GM12865 (cell line): ENCODE results near the gene FCHSD2.

Experiments
- DNase-seq: peaks from one replicate; pipeline ENCODE4 v3.0.0; 2010; ENCODE audit warnings: low read depth
- H3K4me3 ChIP-seq: 2 replicates; pipeline ENCODE4 v1.5.1; 2011; ENCODE audit warnings: mild to moderate bottlenecking, low read depth, low read length, control low read depth
- CTCF ChIP-seq: IDR thresholded peaks from 2 replicates; pipeline ENCODE4 v1.5.1; 2011; ENCODE audit warnings: low read length, control low read depth, low read depth, inconsistent platforms; ENCODE audit not compliant: insufficient read depth; ENCODE audit errors: missing control alignments

FCHSD2 gene

GRCh38 chr11:72826191-72826941, 315.8 kb downstream of the FCHSD2 start:
- peak; percentile 10 for DNase-seq
- TF ChIP-seq CTCF: no peak
- no peak overlapping the region for H3K4me3 ChIP-seq

GRCh38 chr11:72825661-72826060, 316.5 kb downstream of the FCHSD2 start:
- no peak for TF ChIP-seq CTCF
- no peak overlapping the region for H3K4me3 ChIP-seq
- DNase-seq: no peak

GRCh38 chr11:72824811-72825505, 317.2 kb downstream of the FCHSD2 start:
- H3K4me3 ChIP-seq: no peak overlapping the region
- DNase-seq: peak; percentile 11
- TF ChIP-seq CTCF: no peak

- TF ChIP-seq CTCF: no peak
- H3K4me3 ChIP-seq: no peak overlapping the region
- peak; percentile 17 for DNase-seq
Observed at GRCh38 chr11:72824020-72824419, 318.1 kb downstream of the FCHSD2 start.

- TF ChIP-seq CTCF: no peak
- peak; percentile 18 for DNase-seq
- no peak overlapping the region for H3K4me3 ChIP-seq
Observed at GRCh38 chr11:72823105-72823804, 318.9 kb downstream of the FCHSD2 start.

- DNase-seq: peak; percentile 67
- H3K4me3 ChIP-seq: no peak overlapping the region
- no peak for TF ChIP-seq CTCF
Observed at GRCh38 chr11:72821920-72822799, 320.0 kb downstream of the FCHSD2 start.
